ENCODE data around the gene ZFHX3.

Gene ZFHX3

DNA sequence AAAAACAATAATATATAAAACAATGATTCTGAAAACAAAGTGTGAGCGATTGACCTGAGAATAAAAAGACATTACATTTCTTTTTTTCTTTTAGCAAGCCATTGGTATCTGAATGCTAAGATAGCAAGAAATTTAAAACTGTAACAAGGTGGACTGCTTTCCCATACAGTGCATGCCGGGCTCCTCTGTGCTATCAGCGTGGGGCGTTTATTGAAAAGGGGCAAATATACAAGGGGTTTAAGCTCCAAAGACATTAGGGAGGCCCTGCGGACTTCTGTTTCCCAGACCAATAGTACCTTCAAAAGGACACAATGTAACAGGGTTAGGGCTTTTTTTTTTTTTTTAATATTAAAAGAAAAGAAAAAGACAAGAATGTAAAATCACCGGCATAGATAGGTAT, 261.3 kb downstream of the ZFHX3 start:
- in situ Hi-C loops (cut with MboI; ENCODE audit: low sequenced_read_pairs): no loop called here

DNA sequence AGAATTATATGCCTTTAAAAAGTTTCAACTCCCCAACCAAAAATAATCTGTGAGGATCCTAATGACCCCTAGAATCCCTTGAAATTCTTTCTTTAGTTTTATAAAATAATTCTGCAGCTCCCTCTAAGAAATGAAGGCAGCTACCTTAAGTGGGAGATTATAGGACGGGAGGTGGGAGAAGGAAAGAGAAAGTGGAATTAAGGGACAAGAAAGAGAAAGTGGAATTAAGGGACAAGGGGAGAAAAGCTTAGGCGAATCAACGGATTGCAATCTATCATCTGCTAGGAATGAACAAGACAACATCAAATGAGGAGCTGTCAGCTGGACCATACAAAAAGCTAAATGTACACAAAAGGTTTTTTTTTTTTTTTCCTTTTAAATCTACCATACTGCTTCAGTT, 262.0 kb downstream of the ZFHX3 start:
- in situ Hi-C loops (cut with MboI; ENCODE audit: low sequenced_read_pairs): no loop called here

DNA sequence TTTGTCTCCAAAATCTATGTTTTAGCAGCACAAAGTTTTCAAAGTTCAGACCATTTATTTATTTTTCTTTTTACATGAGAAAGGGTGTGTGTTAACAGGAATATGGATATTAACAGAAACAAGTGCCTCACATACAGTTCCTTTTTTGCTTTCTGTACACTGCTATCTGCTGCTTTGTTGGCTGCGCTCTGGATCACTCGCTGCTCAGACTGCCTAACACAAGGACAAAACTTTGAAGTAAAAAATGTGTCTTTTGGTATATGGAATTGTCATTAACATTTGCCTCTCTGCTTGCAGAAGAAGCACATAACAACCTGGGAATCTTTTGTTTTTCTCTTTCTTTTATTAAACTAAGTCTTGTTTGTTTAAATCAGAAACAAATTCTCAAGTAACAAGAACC, 262.8 kb downstream of the ZFHX3 start:
- in situ Hi-C loops (cut with MboI; ENCODE audit: low sequenced_read_pairs): no loop called here

DNA sequence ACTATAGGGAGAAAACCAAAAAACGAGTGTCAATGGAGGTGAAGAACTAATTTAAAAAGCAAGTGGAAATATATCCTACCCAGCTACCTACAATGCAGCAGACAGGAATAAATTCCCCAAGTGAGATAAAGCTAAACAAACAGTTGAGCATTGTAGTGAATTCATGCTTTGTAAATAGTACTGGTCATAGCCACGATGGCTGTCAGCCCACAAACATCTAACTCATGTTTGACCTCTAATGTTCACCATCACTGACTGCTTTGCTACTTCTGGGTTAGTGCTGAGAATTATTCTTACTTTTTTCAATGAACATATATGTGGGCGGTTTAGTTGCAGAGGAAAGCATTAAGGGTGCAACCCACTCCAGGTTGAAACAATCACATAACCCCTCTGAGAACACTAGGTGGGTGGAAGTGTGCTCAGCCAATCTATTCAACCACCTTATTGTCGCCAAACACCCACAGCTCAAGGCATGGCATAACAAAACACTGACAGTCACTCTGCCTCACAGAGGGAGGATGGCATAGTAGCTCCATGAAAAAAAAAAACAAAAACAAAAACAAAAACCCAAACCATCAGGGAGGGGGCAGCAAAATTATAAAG, 264.1 kb downstream of the ZFHX3 start:
- in situ Hi-C loops (cut with MboI; ENCODE audit: low sequenced_read_pairs): no loop called here

GRCh38 chr16:72769876-72770275, 278.1 kb downstream of the ZFHX3 start:
- in situ Hi-C loops (cut with MboI; ENCODE audit: low sequenced_read_pairs): no loop called here

- in situ Hi-C loops (cut with MboI; ENCODE audit: low sequenced_read_pairs): no loop called here
Measured at GRCh38 chr16:72768591-72768990, 279.3 kb downstream of the ZFHX3 start.

- in situ Hi-C loops (cut with MboI; ENCODE audit: low sequenced_read_pairs): no loop called here
Measured at GRCh38 chr16:72766506-72766905, 281.4 kb downstream of the ZFHX3 start.

GRCh38 chr16:72764015-72764654, 283.8 kb downstream of the ZFHX3 start:
- in situ Hi-C loops (cut with MboI; ENCODE audit: low sequenced_read_pairs): no loop called here

- in situ Hi-C loops (cut with MboI; ENCODE audit: low sequenced_read_pairs): no loop called here
Measured at GRCh38 chr16:72760581-72760980, 287.3 kb downstream of the ZFHX3 start.

- in situ Hi-C loops (cut with MboI; ENCODE audit: low sequenced_read_pairs): no loop called here
Measured at GRCh38 chr16:72753881-72754280, 294.0 kb downstream of the ZFHX3 start.

GRCh38 chr16:72752004-72752695, 295.8 kb downstream of the ZFHX3 start:
- in situ Hi-C loops (cut with MboI; ENCODE audit: low sequenced_read_pairs): no loop called here

DNA sequence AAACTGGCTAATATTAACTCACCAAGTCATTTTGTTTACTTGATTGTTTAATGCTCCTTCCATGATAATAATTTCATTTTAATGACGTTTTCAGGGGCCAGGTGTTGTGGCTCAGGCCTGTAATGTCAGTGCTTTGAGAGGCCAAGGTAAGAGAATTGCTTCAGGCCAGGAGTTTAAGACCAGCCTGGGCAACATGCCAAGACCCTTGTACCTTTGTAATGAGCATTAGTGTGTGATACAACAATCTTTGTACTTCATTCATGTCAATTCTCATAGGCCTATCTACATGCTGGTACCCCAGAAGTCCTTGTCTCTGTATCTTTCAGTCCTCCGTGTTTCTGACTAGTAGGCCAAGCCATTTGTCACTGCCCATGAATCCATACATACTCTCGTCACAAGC, 296.9 kb downstream of the ZFHX3 start:
- in situ Hi-C loops (cut with MboI; ENCODE audit: low sequenced_read_pairs): no loop called here

- in situ Hi-C loops (cut with MboI; ENCODE audit: low sequenced_read_pairs): no loop called here
Measured at GRCh38 chr16:72749091-72749490, 298.8 kb downstream of the ZFHX3 start.

- in situ Hi-C loops (cut with MboI; ENCODE audit: low sequenced_read_pairs): no loop called here
Measured at GRCh38 chr16:72744076-72744793, 303.7 kb downstream of the ZFHX3 start.

DNA sequence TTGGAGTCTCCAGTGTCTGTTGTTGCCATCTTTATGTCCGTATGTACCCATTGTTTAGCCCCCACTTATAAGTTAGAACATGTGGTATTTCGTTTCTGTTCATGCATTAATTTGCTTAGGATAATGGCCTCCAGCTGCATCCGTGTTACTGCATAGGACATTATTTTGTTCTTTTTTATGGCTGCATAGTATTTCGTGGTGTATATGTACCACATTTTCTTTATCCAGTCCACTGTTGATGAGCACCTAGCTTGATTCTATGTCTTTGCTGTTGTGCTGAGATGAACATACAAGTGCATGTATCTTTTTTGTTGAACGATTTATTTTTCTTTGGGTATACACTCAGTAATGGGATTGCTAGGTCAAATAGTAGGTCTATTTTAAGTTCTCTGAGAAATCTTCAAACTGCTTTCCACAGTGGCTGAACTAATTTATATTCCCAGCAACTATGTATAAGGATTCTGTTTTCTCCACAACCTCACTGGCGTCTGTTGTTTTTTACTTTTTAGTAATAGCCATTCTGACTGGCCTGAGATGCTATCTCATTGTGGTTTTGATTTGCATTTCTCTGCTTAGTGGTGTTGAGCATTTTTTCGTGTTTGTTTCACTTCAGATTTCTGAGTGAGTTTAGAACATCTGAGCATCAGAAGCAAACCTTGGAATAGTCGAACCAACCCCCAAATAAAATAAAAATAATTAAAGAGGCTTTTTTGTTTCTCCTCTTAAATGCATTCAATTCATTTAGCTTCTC, 304.7 kb downstream of the ZFHX3 start:
- in situ Hi-C loops (cut with MboI; ENCODE audit: low sequenced_read_pairs): no loop called here

DNA sequence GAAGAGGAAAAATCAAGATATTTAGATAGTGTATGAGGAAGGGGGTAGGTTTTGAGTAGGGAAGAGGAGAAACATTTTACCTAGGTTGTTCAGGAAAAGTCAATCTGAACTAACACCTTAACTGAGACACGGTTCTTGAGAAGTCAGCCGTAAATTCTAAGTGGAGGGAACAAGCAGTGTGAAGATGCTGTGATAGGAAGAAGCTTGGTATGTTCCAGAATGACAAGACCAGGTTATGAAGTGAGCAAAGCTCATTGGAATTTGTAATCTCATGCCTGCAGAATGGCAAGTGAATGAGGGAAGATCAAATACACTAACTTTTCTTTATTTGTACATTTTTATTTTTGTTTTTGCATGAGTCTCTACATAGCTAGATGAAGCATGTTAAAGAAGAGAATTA, 307.6 kb downstream of the ZFHX3 start:
- in situ Hi-C loops (cut with MboI; ENCODE audit: low sequenced_read_pairs): no loop called here

DNA sequence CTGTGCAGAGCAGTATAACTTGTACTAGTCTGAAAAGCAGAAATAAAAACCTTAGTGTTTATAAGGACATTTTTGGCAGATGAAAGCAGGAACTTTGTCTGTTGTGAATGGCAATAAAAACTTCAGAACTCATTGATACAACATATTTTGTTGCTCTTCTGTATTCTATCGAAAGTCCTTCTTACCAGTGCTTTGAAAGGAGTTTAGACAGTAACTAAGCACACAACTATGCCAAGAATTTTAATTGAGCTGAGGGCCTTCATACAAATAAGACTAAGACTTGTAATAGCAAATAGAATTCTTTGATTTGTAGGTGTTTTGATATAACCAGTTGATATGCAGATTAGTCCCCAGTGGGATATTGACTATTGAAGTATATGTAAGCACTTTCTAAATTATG, 308.4 kb downstream of the ZFHX3 start:
- in situ Hi-C loops (cut with MboI; ENCODE audit: low sequenced_read_pairs): no loop called here

- in situ Hi-C loops (cut with MboI; ENCODE audit: low sequenced_read_pairs): no loop called here
Measured at GRCh38 chr16:72736074-72736473, 311.9 kb downstream of the ZFHX3 start.

Data from HL-60/S4 treated with retinoic acid at 250 ng/mL for 4 days and 3 days (cell line).